HepG2 (cell line): ENCODE data around the gene MAML1. TPM values are rescaled to one million over a fixed set of nuclear protein-coding genes. Genes with fewer than 3 reads are reported as not detected.

ENCODE experiments used
- ATAC-seq: fragments of 200-7000 bp; cut with Tn5 transposase; 3 replicates; pipeline ENCODE4 v1.9.1; 2020; ENCODE audit warnings: mild to moderate bottlenecking, moderate library complexity
- Bru-seq: library from RNA; stranded (reverse); fragments of 400-500 nt; gene quantifications from one replicate; lab custom pipeline; 2021; lab: Mats Ljungman, UMichigan
- BruChase-seq, 2 experiments: library from RNA; stranded (reverse); fragments of 400-500 nt; gene quantifications; one replicate each; lab custom pipeline; 2021; lab: Mats Ljungman, UMichigan
- BruUV-seq: library from RNA; stranded (reverse); fragments of 400-500 nt; replicated peaks from 2 replicates; lab custom pipeline; 2021; lab: Mats Ljungman, UMichigan
- CTCF ChIA-PET: fragments of 300-600 bp; formaldehyde crosslinking; extraction: SDS; loops from one replicate; lab custom pipeline; 2021; ENCODE audit warnings: low total read pairs, inconsistent platforms, low intra/inter-chr PET ratio; lab: Yijun Ruan, JAX
- POLR2A ChIA-PET: fragments of 350-600 bp; sonication (Branson Sonifier 250); formaldehyde crosslinking; loops from one replicate; lab custom pipeline; 2020; ENCODE audit warnings: antibody characterized with exemption, inconsistent platforms; lab: Yijun Ruan, JAX
- DNase-seq: peaks from one replicate; pipeline ENCODE4 v3.0.0-alpha.2; 2015; ENCODE audit warnings: low spot score
- FAIRE-seq: peaks from 3 replicates; lab custom pipeline; 2011; peaks lifted over from hg19 to GRCh38; lab: Jason Lieb, UNC
- H2AFZ ChIP-seq: one replicate; pipeline ENCODE4 v1.6.1; 2011; ENCODE audit warnings: low read length, inconsistent platforms
- H3K27ac ChIP-seq: fragments of 300-600 bp; 3 replicates; pipeline ENCODE4 v1.8.0; 2011; ENCODE audit warnings: mixed run types, mild to moderate bottlenecking, mixed read lengths, low read length, inconsistent platforms; ENCODE audit not compliant: insufficient read depth; ENCODE audit errors: extremely low read length
- H3K27me3 ChIP-seq, 2 experiments: fragments of 200-600 bp in 1 of 2; 2 replicates in 1 of 2; 3 replicates in 1 of 2; pipeline versions ENCODE4 v1.6.0 to v1.8.0; 2011; ENCODE audit warnings: low read length in 2 of 2, mild to moderate bottlenecking in 2 of 2, moderate library complexity in 2 of 2, inconsistent platforms in 1 of 2; ENCODE audit not compliant: insufficient read depth in 2 of 2, control insufficient read depth in 1 of 2
- H3K36me3 ChIP-seq, 2 experiments: fragments of 200-600 bp in 1 of 2; replicated peaks in 1 of 2; 2 replicates in 1 of 2; 3 replicates in 1 of 2; pipeline versions ENCODE4 v1.5.1 to v1.8.0; 2011; ENCODE audit warnings: low read length in 2 of 2, inconsistent platforms in 1 of 2; ENCODE audit not compliant: insufficient read depth in 2 of 2, control insufficient read depth in 1 of 2
- H3K4me1 ChIP-seq: 2 replicates; pipeline ENCODE4 v1.5.1; 2012; ENCODE audit warnings: low read length, inconsistent platforms; ENCODE audit not compliant: insufficient read depth
- H3K4me2 ChIP-seq: 2 replicates; pipeline ENCODE4 v1.6.0; 2011; ENCODE audit warnings: low read depth, low read length, inconsistent platforms
- H3K4me3 ChIP-seq, 3 experiments: fragments of 200-600 bp in 1 of 3; sonication (generic), shearing (Covaris generic) in 1 of 3; replicated peaks in 1 of 3; 2 replicates each; pipeline ENCODE4 v1.5.1; 2011 to 2016; ENCODE audit warnings: low read length in 3 of 3, inconsistent platforms in 2 of 3, low read depth in 2 of 3, mild to moderate bottlenecking in 2 of 3, control low read depth in 1 of 3, mixed read lengths in 1 of 3; ENCODE audit not compliant: insufficient read depth in 1 of 3
- H3K79me2 ChIP-seq: one replicate; pipeline ENCODE4 v1.6.1; 2011; ENCODE audit warnings: low read length, inconsistent platforms; ENCODE audit not compliant: insufficient read depth
- H3K9ac ChIP-seq: 2 replicates; pipeline ENCODE4 v1.6.0; 2011; ENCODE audit warnings: mild to moderate bottlenecking, low read depth, low read length, inconsistent platforms; ENCODE audit not compliant: insufficient read depth
- H3K9me3 ChIP-seq: 2 replicates; pipeline ENCODE4 v1.5.1; 2012; ENCODE audit warnings: mild to moderate bottlenecking, low read length
- H4K20me1 ChIP-seq: 2 replicates; pipeline ENCODE4 v1.6.0; 2011; ENCODE audit warnings: inconsistent platforms, mild to moderate bottlenecking, low read length, moderate library complexity; ENCODE audit not compliant: insufficient read depth
- DR1 ChIP-seq: sonication (generic); formaldehyde crosslinking; IDR thresholded peaks from 2 replicates; pipeline ENCODE4 v1.8.0; 2021; ENCODE audit warnings: mild to moderate bottlenecking, missing genetic modification reagents, inconsistent platforms
- ETS1 ChIP-seq: sonication (generic); formaldehyde crosslinking; IDR thresholded peaks from 2 replicates; pipeline ENCODE4 v1.4.0; 2020; ENCODE audit warnings: missing genetic modification reagents
- FOXO4 ChIP-seq: sonication (generic); formaldehyde crosslinking; conservative IDR thresholded peaks from 2 replicates; pipeline ENCODE4 v1.8.1; 2023; ENCODE audit warnings: missing genetic modification reagents
- JARID2 ChIP-seq: sonication (generic); formaldehyde crosslinking; IDR thresholded peaks from 2 replicates; pipeline ENCODE4 v1.8.1; 2023; ENCODE audit warnings: missing genetic modification reagents, inconsistent platforms; ENCODE audit not compliant: insufficient replicate concordance
- LCORL ChIP-seq, 2 experiments: fragments of 450-650 bp in 1 of 2; sonication (generic) in 1 of 2; formaldehyde crosslinking in 1 of 2; IDR thresholded peaks; 2 replicates each; pipeline versions ENCODE4 v1.5.0 to v1.6.1; 2017 to 2020; ENCODE audit warnings: antibody characterized with exemption in 1 of 2, missing genetic modification reagents in 1 of 2
- TOPORS ChIP-seq: sonication (generic); formaldehyde crosslinking; IDR thresholded peaks from 2 replicates; pipeline ENCODE4 v1.8.0; 2023; ENCODE audit warnings: mild to moderate bottlenecking, missing genetic modification reagents
- TP53 ChIP-seq: sonication (generic); formaldehyde crosslinking; conservative IDR thresholded peaks from 2 replicates; pipeline ENCODE4 v1.4.0; 2020; ENCODE audit warnings: missing genetic modification reagents
- ZBTB38 ChIP-seq: sonication (generic); formaldehyde crosslinking; IDR thresholded peaks from 2 replicates; pipeline ENCODE4 v1.5.1; 2020; ENCODE audit warnings: mild to moderate bottlenecking, missing genetic modification reagents
- ZNF33B ChIP-seq: sonication (generic); formaldehyde crosslinking; IDR thresholded peaks from 2 replicates; pipeline ENCODE4 v1.5.1; 2020; ENCODE audit warnings: mild to moderate bottlenecking, missing genetic modification reagents
- ZNF503 ChIP-seq: sonication (generic); formaldehyde crosslinking; IDR thresholded peaks from 2 replicates; pipeline ENCODE4 v1.4.0; 2020; ENCODE audit warnings: missing genetic modification reagents
- ZNF83 ChIP-seq: sonication (generic); formaldehyde crosslinking; IDR thresholded peaks from 2 replicates; pipeline ENCODE4 v1.4.0; 2020; ENCODE audit warnings: missing genetic modification reagents, mild to moderate bottlenecking, borderline replicate concordance
- WGBS: methylation state at CpG from one replicate; pipeline ENCODE4 v1.1.6; 2017; ENCODE audit warnings: low lambda C conversion rate; 5-methylcytosine and 5-hydroxymethylcytosine counted together
- in situ Hi-C: cut with HindIII; loops from 2 replicates; pipeline ENCODE4 v1.10.0; 2017; ENCODE audit warnings: low pct_unique_long_range_greater_than_20kb; ENCODE audit not compliant: extremely low pct_ligation_motif_present
- intact Hi-C: fragments of 100-400 bp; cut with micrococcal nuclease; formaldehyde crosslinking; loops from one replicate; pipeline ENCODE4 v1.10.0; 2022; ENCODE audit not compliant: unreplicated experiment
- long read RNA-seq, 2 experiments: library from RNA in 1 of 2; library from polyadenylated mRNA in 1 of 2; stranded (forward) in 1 of 2; unstranded in 1 of 2; transcript quantifications; one replicate each; pipeline ENCODE4 v2.0.0, GENCODE V29; 2019 to 2022
- polyA minus RNA-seq, 3 experiments: library from RNA; depleted of rRNA, polyadenylated mRNA; stranded (reverse); fragments of >200 nt; gene quantifications; 2 replicates each; pipeline ENCODE4 v1.2.3, GENCODE V29; 2011; ENCODE audit warnings: low replicate concordance in 1 of 3
- polyA plus RNA-seq, 8 experiments: library from polyadenylated mRNA; depleted of rRNA in 3 of 8; stranded (reverse) in 7 of 8; unstranded in 1 of 8; fragments of >200 nt; fragmentation: Illumina TruSeq in 4 of 8; extraction: Trizol in 4 of 8; gene quantifications; 2 replicates each; pipeline versions ENCODE4 v1.2.1 to v1.2.3, GENCODE V29; 2011 to 2016; ENCODE audit warnings: low read depth in 4 of 8, missing spikeins in 1 of 8, mixed read lengths in 1 of 8; ENCODE audit not compliant: insufficient read depth in 1 of 8
- total RNA-seq, 5 experiments: library from RNA; depleted of rRNA; stranded (reverse); fragments of >200 nt; fragmentation: Illumina TruSeq; extraction: Trizol; gene quantifications; 2 replicates each; pipeline ENCODE4 v1.2.3, GENCODE V29; 2016; ENCODE audit warnings: low read depth in 1 of 5
- TF ChIP-seq, protein P1 (sequence below): IDR thresholded peaks from 2 replicates; pipeline ENCODE4 v1.6.1; 2016; ENCODE audit warnings: mild to moderate bottlenecking

The MAML1 gene
- total RNA-seq (2016; rRNA removed; fragmentation: Illumina TruSeq; extraction: Trizol) (10.0 and 12.1 TPM in 2 replicates), polyA plus RNA-seq (2011; rRNA removed) (9.5 and 10.8 TPM in 2 replicates), polyA minus RNA-seq (2011; rRNA and poly(A)+ RNA removed; ENCODE audit: low replicate concordance) (10.5 TPM in 2 replicates), Bru-seq, nascent RNA (percentile 76 among the genes with signal in this experiment), BruChase-seq, experiment 1, labeled RNA remaining after a 6-hour chase (percentile 90 among the genes with signal in this experiment), BruChase-seq, experiment 2, labeled RNA remaining after a 2-hour chase (percentile 86 among the genes with signal in this experiment)
- total RNA-seq (2016; cell fraction: cytosol; rRNA removed; fragmentation: Illumina TruSeq; extraction: Trizol; ENCODE audit: low read depth) = 2.6 and 4.2 TPM in 2 replicates
- 9.9 and 10.9 TPM in 2 replicates for total RNA-seq (2016; cell fraction: insoluble cytoplasmic fraction; rRNA removed; fragmentation: Illumina TruSeq; extraction: Trizol)
- total RNA-seq (2016; cell fraction: membrane; rRNA removed; fragmentation: Illumina TruSeq; extraction: Trizol) = 7.3 and 7.7 TPM in 2 replicates
- 11.4 and 13.3 TPM in 2 replicates for total RNA-seq (2016; cell fraction: nucleus; rRNA removed; fragmentation: Illumina TruSeq; extraction: Trizol)
- polyA plus RNA-seq (2011; cell fraction: cytosol; rRNA removed) = 4.7 and 5.1 TPM in 2 replicates
- polyA plus RNA-seq (2011; cell fraction: nucleus; rRNA removed) = 13.9 and 19.7 TPM in 2 replicates
- polyA plus RNA-seq (2012) = 14.7 and 16.0 TPM in 2 replicates
- polyA plus RNA-seq (2016; cell fraction: cytosol; fragmentation: Illumina TruSeq; extraction: Trizol; ENCODE audit: low read depth) = 0.51 and 0.53 TPM in 2 replicates
- 13.3 and 16.9 TPM in 2 replicates for polyA plus RNA-seq (2016; cell fraction: insoluble cytoplasmic fraction; fragmentation: Illumina TruSeq; extraction: Trizol; ENCODE audit: low read depth)
- 3.4 and 3.7 TPM in 2 replicates for polyA plus RNA-seq (2016; cell fraction: membrane; fragmentation: Illumina TruSeq; extraction: Trizol; ENCODE audit: low read depth)
- polyA plus RNA-seq (2016; cell fraction: nucleus; fragmentation: Illumina TruSeq; extraction: Trizol; ENCODE audit: insufficient read depth, low read depth) = 17.9 and 20.0 TPM in 2 replicates
- 7.9 and 8.1 TPM in 2 replicates for polyA minus RNA-seq (2011; cell fraction: cytosol; rRNA and poly(A)+ RNA removed)
- 12.1 and 12.2 TPM in 2 replicates for polyA minus RNA-seq (2011; cell fraction: nucleus; rRNA and poly(A)+ RNA removed)
- long read RNA-seq, experiment 1, partial matches to known transcripts = 0 of 3 reads
- long read RNA-seq, experiment 1, other reads (novel, unspliced or antisense) = 3 of 3 reads
- long read RNA-seq, experiment 2, full-length matches to known transcripts = 7 of 30 reads
- long read RNA-seq, experiment 2, partial matches to known transcripts = 1 of 30 reads
- long read RNA-seq, experiment 2, other reads (novel, unspliced or antisense) = 22 of 30 reads

- DNase-seq (peak; percentile 99), FAIRE-seq (peak; percentile 91), ATAC-seq (peak; percentile 94)
- no TSS peak for BruUV-seq
- under 1% methylated on average over 20 of the region's 41 CpGs for WGBS
- Histone ChIP-seq H3K9me3 (no peaks in the 10 kb centered on the region), H3K79me2 (peaks cover 45% of the 10 kb centered on the region), H3K27ac (peak within 1 kb of the TSS; percentile 88), H3K4me1 (peaks cover 55% of the 10 kb centered on the region), H4K20me1 (peaks cover 18% of the 10 kb centered on the region), H2AFZ (no peak within 1 kb of the TSS), H3K36me3 (peaks cover 5 to 25% of the 10 kb centered on the region in 2 experiments), H3K27me3 (no peaks in the 10 kb centered on the region), H3K4me3 (peak within 1 kb of the TSS; percentile 93 to 98 (median 96)), H3K4me2 (peak within 1 kb of the TSS; percentile 92), H3K9ac (peak within 1 kb of the TSS; percentile 97)
- ChIA-PET CTCF (no interaction called here), POLR2A (interaction anchor here (0.5 to 3.5 kb wide), 25 partner anchors 8 to 182 kb away, joined by 3 to 37 read pairs (median 4); partner anchors contain the start of genes CANX, CBY3 and HNRNPH1)
- in situ Hi-C loops (no loop called here), intact Hi-C loops (no loop called here)
- 0 out of 2 replicates have a peak, but pooled peaks have one; percentile 1 for TF ChIP-seq ETS1 (CRISPR knock-in tag)
- TF ChIP-seq, protein P1, sequence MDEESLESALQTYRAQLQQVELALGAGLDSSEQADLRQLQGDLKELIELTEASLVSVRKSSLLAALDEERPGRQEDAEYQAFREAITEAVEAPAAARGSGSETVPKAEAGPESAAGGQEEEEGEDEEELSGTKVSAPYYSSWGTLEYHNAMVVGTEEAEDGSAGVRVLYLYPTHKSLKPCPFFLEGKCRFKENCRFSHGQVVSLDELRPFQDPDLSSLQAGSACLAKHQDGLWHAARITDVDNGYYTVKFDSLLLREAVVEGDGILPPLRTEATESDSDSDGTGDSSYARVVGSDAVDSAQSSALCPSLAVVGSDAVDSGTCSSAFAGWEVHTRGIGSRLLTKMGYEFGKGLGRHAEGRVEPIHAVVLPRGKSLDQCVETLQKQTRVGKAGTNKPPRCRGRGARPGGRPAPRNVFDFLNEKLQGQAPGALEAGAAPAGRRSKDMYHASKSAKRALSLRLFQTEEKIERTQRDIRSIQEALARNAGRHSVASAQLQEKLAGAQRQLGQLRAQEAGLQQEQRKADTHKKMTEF (CRISPR knock-in tag) = peak; percentile 52; the same call in 1 of the 2 replicates
- TF ChIP-seq ZNF83 (CRISPR knock-in tag) = no peak
- no peak for TF ChIP-seq JARID2
- TF ChIP-seq DR1 = peak; percentile 92
- TF ChIP-seq TP53 (CRISPR knock-in tag) = no peak
- TF ChIP-seq ZNF33B (CRISPR knock-in tag) = no peak
- no peak for TF ChIP-seq FOXO4 (CRISPR knock-in tag)
- no peak for TF ChIP-seq ZBTB38 (CRISPR knock-in tag)
- no peak; the same call in 1 of the 2 replicates for TF ChIP-seq ZNF503 (CRISPR knock-in tag)
- TF ChIP-seq LCORL (IDR thresholded peaks at IDR 0.05) = no peak
- TF ChIP-seq LCORL (CRISPR knock-in tag; IDR thresholded peaks at IDR 0.05) = no peak
- no peak for TF ChIP-seq TOPORS (CRISPR knock-in tag)
Observed at GRCh38 chr5:179732412-179732917, at the start of gene MAML1. Gene MAML1, plus strand, starts transcription at chr5:179732822. Its CDS starts 291 bp downstream, at chr5:179733113.
